Dedifferentiated amniotic fluid mesenchymal stem cell (primary cell): ENCODE data around the gene KIAA1755.

Experiments used
- DNase-seq: peaks from one replicate; pipeline ENCODE4 v3.0.0-alpha.2; 2016; ENCODE audit errors: extremely low spot score

Gene KIAA1755, protein sequence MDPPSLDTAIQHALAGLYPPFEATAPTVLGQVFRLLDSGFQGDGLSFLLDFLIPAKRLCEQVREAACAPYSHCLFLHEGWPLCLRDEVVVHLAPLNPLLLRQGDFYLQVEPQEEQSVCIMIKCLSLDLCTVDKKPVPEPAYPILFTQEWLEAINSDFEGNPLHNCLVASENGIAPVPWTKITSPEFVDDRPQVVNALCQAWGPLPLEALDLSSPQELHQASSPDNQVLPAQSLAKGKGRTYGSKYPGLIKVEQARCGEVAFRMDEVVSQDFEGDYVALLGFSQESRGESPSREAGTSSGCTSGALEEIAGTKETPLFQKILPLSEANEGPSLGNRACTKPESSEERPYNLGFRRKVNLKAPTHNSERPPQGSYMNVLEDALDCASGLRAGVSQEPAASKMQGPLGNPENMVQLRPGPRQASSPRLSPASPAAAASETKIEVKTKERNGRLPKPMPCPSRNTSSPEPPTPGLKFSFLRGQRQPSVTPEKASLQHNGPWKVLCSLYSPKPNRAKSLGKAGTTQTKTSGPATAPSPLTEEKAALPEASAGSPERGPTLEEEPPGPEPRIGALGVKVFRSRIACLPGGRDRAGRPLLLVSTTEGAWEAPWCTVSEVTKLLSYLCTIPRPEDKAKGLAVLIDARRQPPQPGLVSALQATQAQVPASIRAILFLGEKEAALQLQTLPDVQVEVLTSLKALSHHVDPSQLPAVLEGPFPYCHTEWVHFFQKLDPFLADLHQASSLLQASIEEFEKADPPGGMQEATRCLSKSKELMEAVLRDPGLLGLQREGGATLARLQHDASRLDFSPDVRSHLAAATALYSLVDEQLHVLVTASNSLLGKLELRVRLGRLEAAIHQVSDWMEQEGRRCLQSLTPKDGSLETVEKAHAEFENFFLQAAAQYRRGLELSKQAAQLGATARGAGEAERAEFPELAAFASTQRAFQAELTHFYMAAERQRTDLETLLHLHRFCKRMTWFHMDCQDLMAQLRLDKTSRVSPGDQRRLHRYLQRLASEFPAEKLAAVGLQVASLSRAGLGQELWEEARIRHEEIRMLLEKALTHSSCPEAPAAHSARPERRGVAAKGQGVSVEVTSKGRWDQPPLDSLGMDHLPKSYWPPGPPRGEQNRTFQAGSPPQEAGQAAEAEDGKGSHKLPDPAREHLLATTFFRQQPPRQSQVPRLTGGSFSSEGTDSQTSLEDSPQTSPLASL

GRCh38 chr20:38260378-38261053, at the start of gene KIAA1755:
Gene KIAA1755, minus strand, starts transcription at chr20:38260735. Its CDS starts 235 bp downstream, at chr20:38260500.
- no peak for DNase-seq

DNA sequence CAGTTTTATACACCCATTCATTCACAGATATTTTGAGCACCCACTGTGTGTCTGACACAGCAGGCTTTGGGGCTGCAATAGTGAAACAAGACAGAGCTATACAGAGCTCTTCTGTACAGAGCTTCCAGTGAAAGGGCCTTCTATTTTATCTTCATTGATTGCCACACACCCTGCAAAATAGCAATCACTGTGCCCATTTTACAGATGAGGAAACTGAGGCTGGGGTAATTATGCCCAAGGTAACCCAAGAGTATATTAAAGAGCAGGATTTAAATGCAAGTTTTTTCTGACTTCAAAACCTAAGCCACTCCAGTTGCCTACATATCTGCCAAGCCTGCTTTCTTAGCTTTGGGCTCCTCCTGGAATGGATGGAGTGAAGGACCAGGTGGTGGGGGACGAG, 47.9 kb upstream of the KIAA1755 start:
- no peak for DNase-seq

DNA sequence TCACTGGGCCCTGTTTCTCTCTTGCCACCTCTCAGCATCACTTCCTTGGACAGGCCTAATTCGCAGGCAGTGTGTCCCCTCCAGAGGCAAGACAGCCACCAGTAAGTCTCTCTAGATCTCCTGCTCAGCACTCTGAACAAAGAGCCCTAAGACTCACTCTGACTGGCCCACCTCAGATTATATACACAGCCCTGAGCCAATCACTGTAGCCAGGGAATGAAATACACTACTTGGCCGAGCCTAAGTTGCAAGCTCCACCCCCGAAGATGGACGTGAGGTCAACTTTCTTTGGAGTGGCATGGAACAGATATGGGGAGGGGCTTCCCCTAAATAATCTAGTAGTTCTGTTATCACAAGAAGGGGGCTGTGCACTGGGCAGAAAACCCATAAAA, 47.5 kb upstream of the KIAA1755 start:
- DNase-seq: no peak

DNA sequence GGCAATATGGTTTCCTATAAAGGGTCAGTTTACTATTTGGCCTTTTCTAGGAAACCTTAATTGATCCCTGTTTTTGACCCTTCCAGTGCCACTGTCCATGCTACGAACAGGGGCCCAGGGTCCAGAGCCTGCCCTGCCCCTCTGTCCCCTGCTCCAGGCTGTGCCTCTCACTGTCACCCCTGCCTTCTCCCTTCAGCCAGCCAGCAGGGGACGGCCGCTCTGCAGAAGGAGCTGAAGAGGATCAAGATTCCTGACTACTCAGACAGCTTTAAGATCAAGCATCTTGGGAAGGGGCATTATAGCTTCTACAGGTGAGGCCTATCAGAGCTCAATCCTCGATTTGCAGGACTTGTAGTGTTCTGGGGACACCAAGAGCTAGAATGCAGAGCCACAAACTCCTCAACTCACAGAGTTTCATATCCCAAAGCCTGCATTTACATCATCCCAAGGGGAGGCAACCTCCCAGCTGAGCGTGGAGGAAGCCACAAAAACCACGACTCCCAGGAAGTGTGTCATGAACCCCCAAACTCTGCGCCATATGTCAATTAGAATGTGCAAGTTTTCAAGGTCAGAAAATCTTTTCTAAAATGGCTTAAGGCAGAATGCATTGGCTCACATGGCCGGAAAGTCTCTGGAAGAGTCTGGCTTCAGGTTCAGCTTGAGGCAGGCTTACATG, 47.0 kb upstream of the KIAA1755 start:
- no peak for DNase-seq

- DNase-seq: no peak
Measured at GRCh38 chr20:38306379-38306778, 45.8 kb upstream of the KIAA1755 start.

GRCh38 chr20:38305541-38305940, 45.0 kb upstream of the KIAA1755 start:
- DNase-seq: no peak

DNA sequence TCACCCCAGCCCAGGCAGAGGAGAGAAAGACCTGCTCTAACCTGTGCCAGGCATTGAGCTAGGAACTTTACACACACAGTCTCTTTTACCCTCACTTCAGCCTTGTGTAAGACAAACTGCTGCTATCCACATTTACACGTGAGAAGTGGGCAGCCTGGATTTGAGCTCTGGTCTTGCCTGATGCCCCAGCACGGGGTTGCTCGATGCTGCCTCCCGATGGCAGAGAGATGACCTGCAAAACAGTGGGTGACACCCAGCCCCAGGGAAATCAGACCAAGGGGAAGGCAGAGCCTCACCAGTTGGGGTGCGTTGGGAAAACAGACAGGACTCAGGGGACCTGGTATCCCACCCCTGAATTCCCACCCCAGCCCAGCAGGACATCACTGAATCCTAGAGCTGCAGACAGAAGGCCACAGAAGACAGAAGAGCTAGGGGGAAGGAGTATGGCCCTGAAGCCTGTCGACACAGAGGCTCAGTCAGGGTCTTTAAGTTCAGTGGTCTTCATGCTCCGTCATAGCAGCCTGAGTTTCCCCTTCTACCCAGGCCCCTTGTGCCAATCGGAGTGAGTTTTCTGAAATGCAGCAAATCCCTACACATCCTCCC, 44.4 kb upstream of the KIAA1755 start:
- DNase-seq: no peak

- no peak for DNase-seq
Measured at GRCh38 chr20:38303908-38304379, 43.4 kb upstream of the KIAA1755 start, which contains the start of gene BPI. Gene BPI, plus strand, starts transcription at chr20:38304156. Its CDS starts 68 bp downstream, at chr20:38304224.

DNA sequence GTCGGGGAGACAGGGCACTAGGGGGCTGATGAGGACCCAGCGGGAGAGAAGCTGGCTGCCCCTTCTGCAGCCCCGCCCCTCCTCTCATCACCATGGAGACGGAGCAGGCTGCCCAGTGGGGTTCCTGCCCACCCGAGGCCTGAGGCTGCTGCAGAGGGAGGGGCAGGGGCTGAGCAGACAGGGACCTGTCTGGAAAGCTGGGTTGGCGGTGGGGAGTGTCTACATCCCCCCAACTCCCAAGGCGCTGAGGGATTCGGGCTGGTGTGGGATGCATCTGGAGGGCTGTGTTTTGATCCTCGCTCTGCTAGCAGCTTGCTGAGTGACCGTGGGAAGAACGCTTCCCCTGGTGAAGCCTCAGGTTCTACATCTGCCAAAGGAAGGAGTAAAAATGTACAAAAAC, 42.3 kb upstream of the KIAA1755 start:
- no peak for DNase-seq

GRCh38 chr20:38301309-38301708, 40.8 kb upstream of the KIAA1755 start:
- no peak for DNase-seq

- DNase-seq: no peak
Measured at GRCh38 chr20:38300438-38300837, 39.9 kb upstream of the KIAA1755 start.

DNA sequence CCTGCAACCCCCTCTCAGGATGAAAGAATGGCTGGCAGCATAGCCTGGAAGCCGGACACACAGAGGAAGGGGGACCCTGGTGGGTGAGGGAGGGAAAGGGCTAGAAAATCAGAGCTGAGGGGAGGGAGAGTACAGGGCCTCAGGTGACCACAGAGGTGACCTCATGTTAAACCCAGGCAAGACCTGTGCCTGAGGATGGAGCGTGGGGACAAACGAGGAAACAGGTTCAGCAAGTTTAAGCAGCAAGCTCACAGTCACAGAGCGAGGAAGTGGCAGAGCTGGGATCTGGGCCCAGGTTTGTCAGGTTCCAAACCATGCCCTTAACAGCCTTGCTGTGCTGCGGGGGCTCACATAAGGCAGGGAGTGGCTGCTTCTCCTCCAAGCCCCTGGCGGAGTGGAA, 39.4 kb upstream of the KIAA1755 start:
- no peak for DNase-seq

DNA sequence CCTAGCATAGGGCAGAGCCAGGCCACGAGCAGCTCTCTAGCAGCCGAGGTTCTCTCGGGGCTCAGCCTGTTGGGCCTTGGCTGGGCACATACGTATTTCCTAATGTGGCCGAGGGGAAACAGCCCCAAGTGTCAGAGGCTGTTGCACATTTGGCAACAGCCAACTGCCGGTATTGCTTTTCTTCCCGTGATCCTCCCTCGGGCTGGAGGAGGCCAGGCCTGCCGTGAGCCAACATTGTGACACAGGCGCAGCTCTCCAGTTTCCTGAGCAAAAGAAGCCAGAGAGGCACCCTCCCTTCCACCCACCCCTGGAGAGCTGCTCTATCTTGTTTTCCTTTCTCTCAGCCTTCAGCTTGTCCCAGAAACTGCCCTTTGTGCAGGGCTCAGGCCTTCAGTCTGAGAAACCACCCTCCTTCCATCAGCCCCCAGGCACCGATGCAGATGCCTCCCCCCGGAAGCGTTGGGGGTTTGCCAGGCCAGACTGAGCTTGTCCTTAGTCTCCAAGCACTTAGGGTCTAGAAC, 38.3 kb upstream of the KIAA1755 start:
- no peak for DNase-seq

GRCh38 chr20:38297916-38298674, 37.6 kb upstream of the KIAA1755 start:
- DNase-seq: no peak

- no peak for DNase-seq
Measured at GRCh38 chr20:38296433-38296832, 35.9 kb upstream of the KIAA1755 start.

- DNase-seq: no peak
Measured at GRCh38 chr20:38295811-38296210, 35.3 kb upstream of the KIAA1755 start.

DNA sequence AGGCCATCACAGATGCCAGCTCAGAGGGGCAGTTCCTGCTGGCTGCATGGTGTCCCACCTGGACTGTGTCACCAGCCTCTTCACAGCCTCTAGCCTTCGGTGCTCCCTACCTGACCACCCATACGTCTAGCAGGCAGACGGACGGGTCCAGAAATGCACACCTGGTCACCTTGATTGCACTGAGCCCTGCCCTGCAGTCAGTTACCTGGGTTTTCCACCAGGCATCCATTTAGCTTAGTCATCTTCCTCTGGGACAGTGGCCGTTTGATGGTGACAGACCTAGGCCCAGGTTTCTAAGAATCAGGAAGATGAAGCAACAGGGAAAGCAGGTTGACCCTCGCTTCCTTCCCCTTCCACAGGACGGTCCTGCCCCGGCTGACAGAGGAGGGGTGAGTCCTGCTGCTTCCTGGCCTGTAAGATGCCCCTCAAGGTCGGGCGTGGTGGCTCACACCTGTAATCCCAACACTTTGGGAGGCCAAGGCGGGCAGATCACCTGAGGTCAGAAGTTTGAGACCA, 33.6 kb upstream of the KIAA1755 start:
- DNase-seq: no peak

GRCh38 chr20:38293491-38294065, 33.0 kb upstream of the KIAA1755 start:
- DNase-seq: no peak

DNA sequence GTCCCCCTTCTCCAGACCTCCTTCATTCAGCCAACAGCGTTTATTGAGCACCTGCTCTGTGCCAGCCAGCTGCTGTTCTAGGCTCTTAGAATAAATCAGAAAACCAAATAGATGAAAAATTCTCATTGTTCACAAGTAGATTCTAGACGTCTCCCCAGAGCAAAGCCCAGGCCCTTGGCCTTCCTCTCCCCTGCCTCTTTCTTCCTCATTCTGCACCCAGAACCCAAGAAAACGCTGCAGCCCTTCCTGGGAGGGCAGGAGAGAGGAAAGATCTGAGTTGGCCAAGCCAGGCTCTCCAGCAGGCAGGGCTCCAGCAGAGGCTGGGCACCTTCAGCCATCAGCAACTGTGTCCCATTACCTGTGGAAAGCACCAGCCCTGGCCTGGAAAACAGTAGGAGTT, 31.4 kb upstream of the KIAA1755 start:
- DNase-seq: no peak
